PC-3 (cell line): Measurements from ENCODE around the gene GALNT18. TPM values are rescaled to one million over a fixed set of nuclear protein-coding genes. Genes with fewer than 3 reads are reported as not detected.

Experiments
- ATAC-seq: fragments of 200-7000 bp; cut with Tn5 transposase; 2 replicates; pipeline ENCODE4 v1.9.1; 2020; ENCODE audit warnings: mild to moderate bottlenecking, moderate library complexity
- BruUV-seq: library from RNA; stranded (reverse); fragments of 400-500 nt; replicated peaks from 2 replicates; lab custom pipeline; 2021; lab: Mats Ljungman, UMichigan
- CTCF ChIA-PET: fragments of 300-600 bp; sonication (Branson Sonifier 250); formaldehyde crosslinking; loops from one replicate; lab custom pipeline; 2022; ENCODE audit warnings: antibody characterized with exemption; lab: Charles Lee
- POLR2A ChIA-PET: fragments of 300-600 bp; sonication (Branson Sonifier 250); formaldehyde crosslinking; loops from one replicate; lab custom pipeline; 2022; ENCODE audit warnings: antibody characterized with exemption; ENCODE audit not compliant: unreplicated experiment; lab: Charles Lee
- DNase-seq: peaks from one replicate; pipeline ENCODE4 v3.0.0-alpha.2; 2015
- H2AFZ ChIP-seq: fragments of 300-600 bp; sonication (generic); 2 replicates; pipeline ENCODE4 v1.6.0; 2016; ENCODE audit warnings: antibody characterized with exemption, low read length
- H3F3A ChIP-seq: fragments of 300-600 bp; sonication (generic); one replicate; pipeline ENCODE4 v1.6.0; 2017; ENCODE audit warnings: antibody characterized with exemption, low read length, control low read depth, mild to moderate bottlenecking; ENCODE audit not compliant: unreplicated experiment
- H3K27ac ChIP-seq: fragments of 300-600 bp; sonication (generic); 2 replicates; pipeline ENCODE4 v1.5.1; 2016; ENCODE audit warnings: mild to moderate bottlenecking, low read length
- H3K27me3 ChIP-seq: fragments of 300-600 bp; sonication (generic); 2 replicates; pipeline ENCODE4 v1.6.1; 2016; ENCODE audit warnings: low read length, mixed read lengths
- H3K36me3 ChIP-seq: fragments of 300-600 bp; sonication (generic); 2 replicates; pipeline ENCODE4 v1.6.1; 2016; ENCODE audit warnings: low read depth, mixed run types, low read length, mixed read lengths
- H3K4me1 ChIP-seq: fragments of 300-600 bp; sonication (generic); 2 replicates; pipeline ENCODE4 v1.5.1; 2016; ENCODE audit warnings: low read length; ENCODE audit not compliant: insufficient read depth
- H3K4me2 ChIP-seq: fragments of 300-600 bp; sonication (generic); 2 replicates; pipeline ENCODE4 v1.6.0; 2016; ENCODE audit warnings: low read length
- H3K4me3 ChIP-seq: fragments of 300-600 bp; sonication (generic); 2 replicates; pipeline ENCODE4 v1.5.1; 2016; ENCODE audit warnings: mild to moderate bottlenecking, low read length, mixed read lengths
- H3K79me2 ChIP-seq: fragments of 300-600 bp; sonication (generic); 2 replicates; pipeline ENCODE4 v1.6.1; 2017; ENCODE audit warnings: low read length, mixed read lengths
- H3K9ac ChIP-seq: fragments of 300-600 bp; sonication (generic); 2 replicates; pipeline ENCODE4 v1.6.0; 2016; ENCODE audit warnings: mild to moderate bottlenecking, low read length
- H3K9me2 ChIP-seq: fragments of 300-600 bp; sonication (generic); replicated peaks from 2 replicates; pipeline ENCODE4 v1.6.1; 2016; ENCODE audit warnings: mixed run types, low read length, mixed read lengths
- H3K9me3 ChIP-seq: fragments of 300-600 bp; sonication (generic); 2 replicates; pipeline ENCODE4 v1.6.1; 2016; ENCODE audit warnings: low read length, mixed read lengths
- H4K20me1 ChIP-seq: fragments of 300-600 bp; sonication (generic); 2 replicates; pipeline ENCODE4 v1.6.1; 2016; ENCODE audit warnings: low read length, mixed read lengths
- EZH2 ChIP-seq: fragments of 300-600 bp; sonication (generic); IDR thresholded peaks from one replicate; pipeline ENCODE4 v1.6.1; 2017; ENCODE audit warnings: antibody characterized with exemption, mild to moderate bottlenecking, low read length; ENCODE audit not compliant: unreplicated experiment
- EZH2phosphoT487 ChIP-seq: fragments of 300-600 bp; sonication (generic); IDR thresholded peaks from 2 replicates; pipeline ENCODE4 v1.6.1; 2018; ENCODE audit warnings: mild to moderate bottlenecking, antibody characterized with exemption, low read length, borderline replicate concordance
- intact Hi-C: fragments of 100-400 bp; cut with micrococcal nuclease; formaldehyde crosslinking; loops from 2 replicates; pipeline ENCODE4 v1.9.0; 2023
- total RNA-seq: library from RNA; depleted of rRNA; stranded (reverse); fragments of >200 nt; gene quantifications from 2 replicates; pipeline ENCODE4 v1.2.3, GENCODE V29; 2014
- TF ChIP-seq, protein P1 (sequence below): fragments of 300-600 bp; sonication (generic); conservative IDR thresholded peaks from 2 replicates; pipeline ENCODE4 v1.5.1; 2017; ENCODE audit warnings: antibody characterized with exemption, low read depth, mild to moderate bottlenecking, low read length

The GALNT18 gene
- total RNA-seq, 1 experiment from 2014 or later: 34.5 TPM

- Histone ChIP-seq H3K4me2 (no peak overlapping the region), H3K36me3 (no peaks in the 10 kb centered on the region), H3K9me3 (no peaks in the 10 kb centered on the region), H3K27ac (no peak overlapping the region), H3K27me3 (no peaks in the 10 kb centered on the region), H3K4me3 (no peak overlapping the region), H3F3A (no peaks in the 10 kb centered on the region), H3K9ac (no peak overlapping the region), H3K9me2 (no peaks in the 10 kb centered on the region), H3K4me1 (peaks cover 34% of the 10 kb centered on the region), H2AFZ (no peak overlapping the region), H4K20me1 (no peaks in the 10 kb centered on the region), H3K79me2 (no peaks in the 10 kb centered on the region)
- POLR2A ChIA-PET: interaction anchor here (0.6 kb wide), 1 partner anchor 54 kb away, joined by 3 read pairs; no protein-coding TSS in a partner anchor
- BruUV-seq: no TSS peak
- no peak for ATAC-seq
- intact Hi-C loops: no loop called here
- CTCF ChIA-PET: no interaction called here
- no peak for DNase-seq
- TF ChIP-seq EZH2phosphoT487 (no peak), EZH2 (no peak)
- TF ChIP-seq, protein P1, sequence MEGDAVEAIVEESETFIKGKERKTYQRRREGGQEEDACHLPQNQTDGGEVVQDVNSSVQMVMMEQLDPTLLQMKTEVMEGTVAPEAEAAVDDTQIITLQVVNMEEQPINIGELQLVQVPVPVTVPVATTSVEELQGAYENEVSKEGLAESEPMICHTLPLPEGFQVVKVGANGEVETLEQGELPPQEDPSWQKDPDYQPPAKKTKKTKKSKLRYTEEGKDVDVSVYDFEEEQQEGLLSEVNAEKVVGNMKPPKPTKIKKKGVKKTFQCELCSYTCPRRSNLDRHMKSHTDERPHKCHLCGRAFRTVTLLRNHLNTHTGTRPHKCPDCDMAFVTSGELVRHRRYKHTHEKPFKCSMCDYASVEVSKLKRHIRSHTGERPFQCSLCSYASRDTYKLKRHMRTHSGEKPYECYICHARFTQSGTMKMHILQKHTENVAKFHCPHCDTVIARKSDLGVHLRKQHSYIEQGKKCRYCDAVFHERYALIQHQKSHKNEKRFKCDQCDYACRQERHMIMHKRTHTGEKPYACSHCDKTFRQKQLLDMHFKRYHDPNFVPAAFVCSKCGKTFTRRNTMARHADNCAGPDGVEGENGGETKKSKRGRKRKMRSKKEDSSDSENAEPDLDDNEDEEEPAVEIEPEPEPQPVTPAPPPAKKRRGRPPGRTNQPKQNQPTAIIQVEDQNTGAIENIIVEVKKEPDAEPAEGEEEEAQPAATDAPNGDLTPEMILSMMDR: no peak
Measured at GRCh38 chr11:11420191-11420898, 201.5 kb downstream of the GALNT18 start.

DNA sequence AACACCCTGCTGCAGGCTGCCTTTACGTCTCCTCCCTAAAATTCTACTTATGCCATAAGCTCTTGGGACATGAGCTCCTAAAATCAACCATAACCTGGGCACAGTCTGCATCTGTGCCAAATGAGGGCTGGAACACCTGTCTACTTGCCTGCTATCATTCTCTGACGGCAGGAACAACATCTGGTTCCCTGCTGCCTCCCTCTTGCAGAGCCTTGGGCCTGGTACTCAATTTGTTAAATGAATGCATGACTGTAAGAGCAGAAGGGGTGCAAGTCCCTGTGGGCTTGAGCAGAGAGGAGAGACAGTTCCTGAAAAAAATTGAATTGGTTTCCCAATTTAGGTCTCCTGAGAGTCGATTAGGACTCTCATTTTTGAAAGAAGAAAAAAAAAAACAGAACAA is 202.1 kb downstream of the GALNT18 start:
- H2AFZ ChIP-seq: no peak overlapping the region
- H3K9me2 ChIP-seq: no peaks in the 10 kb centered on the region
- no peaks in the 10 kb centered on the region for H3K9me3 ChIP-seq
- H3F3A ChIP-seq: no peaks in the 10 kb centered on the region
- H3K4me3 ChIP-seq: no peak overlapping the region
- H3K9ac ChIP-seq: no peak overlapping the region
- peaks cover 34% of the 10 kb centered on the region for H3K4me1 ChIP-seq
- CTCF ChIA-PET: no interaction called here
- no peaks in the 10 kb centered on the region for H3K36me3 ChIP-seq
- no peaks in the 10 kb centered on the region for H3K79me2 ChIP-seq
- H3K4me2 ChIP-seq: no peak overlapping the region
- intact Hi-C loops: no loop called here
- no peak overlapping the region for H3K27ac ChIP-seq
- H4K20me1 ChIP-seq: no peaks in the 10 kb centered on the region
- POLR2A ChIA-PET: no interaction called here
- H3K27me3 ChIP-seq: no peaks in the 10 kb centered on the region
- DNase-seq: no peak
- no TSS peak for BruUV-seq
- TF ChIP-seq EZH2phosphoT487 (no peak), EZH2 (no peak)
- TF ChIP-seq, protein P1: no peak
- no peak for ATAC-seq

- Histone ChIP-seq H3K4me1 (peaks cover 30% of the 10 kb centered on the region), H3F3A (no peaks in the 10 kb centered on the region), H3K4me2 (peak overlapping the region; percentile 62), H3K27me3 (no peaks in the 10 kb centered on the region), H3K4me3 (0 out of 2 replicates have a peak overlapping the region, but pooled peaks have one; percentile 13), H3K36me3 (no peaks in the 10 kb centered on the region), H3K79me2 (no peaks in the 10 kb centered on the region), H2AFZ (no peak overlapping the region), H3K27ac (peak overlapping the region; percentile 67), H3K9me2 (no peaks in the 10 kb centered on the region), H4K20me1 (no peaks in the 10 kb centered on the region), H3K9me3 (no peaks in the 10 kb centered on the region), H3K9ac (no peak overlapping the region)
- ChIA-PET POLR2A (no interaction called here), CTCF (no interaction called here)
- no TSS peak for BruUV-seq
- ATAC-seq: peak; percentile 79
- peak; percentile 77 for DNase-seq
- intact Hi-C loops: no loop called here
- TF ChIP-seq EZH2: no peak
- no peak for TF ChIP-seq EZH2phosphoT487
- TF ChIP-seq, protein P1: no peak
Measured at GRCh38 chr11:11416917-11417316, 204.9 kb downstream of the GALNT18 start.
